GM18868 (cell line): ENCODE measurements around the gene PTPRN2.
"Not testable (repeated sequence)": the region's sequence is repeated elsewhere in the genome, so short reads cannot be mapped to it uniquely, and the experiment has no call there.

Experiments used
- ATAC-seq: cut with Tn5 transposase; IDR thresholded peaks from one replicate; pipeline ENCODE4 v1.9.1; 2021; ENCODE audit warnings: mild to moderate bottlenecking, moderate library complexity; ENCODE audit not compliant: unreplicated experiment

PTPRN2 gene

GRCh38 chr7:157707983-157708918 is 879.4 kb downstream of the PTPRN2 start:
- ATAC-seq, result no peak

GRCh38 chr7:157704365-157704764 is 883.3 kb downstream of the PTPRN2 start:
- ATAC-seq, result no peak

- ATAC-seq, result no peak
Measured at GRCh38 chr7:157703534-157704195, 884.0 kb downstream of the PTPRN2 start.

GRCh38 chr7:157703131-157703530 is 884.5 kb downstream of the PTPRN2 start:
- no peak for ATAC-seq

GRCh38 chr7:157702311-157703023 is 885.2 kb downstream of the PTPRN2 start:
- no peak for ATAC-seq

- not testable (repeated sequence) for ATAC-seq
Measured at GRCh38 chr7:157701395-157702180, 886.0 kb downstream of the PTPRN2 start.

GRCh38 chr7:157700231-157701005 is 887.2 kb downstream of the PTPRN2 start:
- no peak for ATAC-seq

- ATAC-seq, result no peak
Measured at GRCh38 chr7:157699357-157700013, 888.1 kb downstream of the PTPRN2 start.

- ATAC-seq, result not testable (repeated sequence)
Measured at GRCh38 chr7:157697287-157697686, 890.3 kb downstream of the PTPRN2 start.

GRCh38 chr7:157695609-157696008 is 892.0 kb downstream of the PTPRN2 start:
- ATAC-seq, result not testable (repeated sequence)

GRCh38 chr7:157694376-157694665 is 893.3 kb downstream of the PTPRN2 start:
- no peak for ATAC-seq

GRCh38 chr7:157693521-157694375 is 893.9 kb downstream of the PTPRN2 start:
- no peak for ATAC-seq

GRCh38 chr7:157693071-157693520 is 894.5 kb downstream of the PTPRN2 start:
- no peak for ATAC-seq

- ATAC-seq, result no peak
Measured at GRCh38 chr7:157692460-157693011, 895.1 kb downstream of the PTPRN2 start.

GRCh38 chr7:157691586-157692459 is 895.8 kb downstream of the PTPRN2 start:
- ATAC-seq, result no peak

- ATAC-seq, result no peak
Measured at GRCh38 chr7:157690833-157691585, 896.6 kb downstream of the PTPRN2 start.
